A204.1 (cell line): Measurements from ENCODE around the gene SNX30.

ENCODE experiments used
- FAIRE-seq: peaks from 2 replicates; lab custom pipeline; 2012; peaks lifted over from hg19 to GRCh38; lab: Jason Lieb, UNC

SNX30 gene

GRCh38 chr9:112783551-112783954 is 33.0 kb downstream of the SNX30 start:
- FAIRE-seq: no peak

GRCh38 chr9:112784020-112784785 is 33.6 kb downstream of the SNX30 start:
- no peak for FAIRE-seq

DNA sequence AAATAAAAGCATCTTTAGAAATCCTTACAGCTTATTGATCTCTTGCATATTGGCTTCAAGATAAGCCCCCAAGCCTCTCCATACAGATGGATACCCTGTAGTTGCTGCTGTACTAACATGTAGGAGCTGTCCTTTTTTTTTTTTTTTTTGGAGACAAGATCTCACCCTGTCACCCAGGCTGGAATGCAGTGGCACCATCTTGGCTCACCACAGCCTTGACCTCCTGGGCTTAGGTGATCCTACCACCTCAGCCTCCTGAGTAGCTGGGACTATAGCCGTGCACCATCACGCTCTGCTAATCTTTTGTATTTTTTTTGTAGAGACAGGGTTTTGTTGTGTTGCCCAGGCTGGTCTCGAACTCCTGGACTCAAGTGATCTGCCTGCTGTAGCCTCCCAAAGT is 35.4 kb downstream of the SNX30 start:
- no peak for FAIRE-seq

DNA sequence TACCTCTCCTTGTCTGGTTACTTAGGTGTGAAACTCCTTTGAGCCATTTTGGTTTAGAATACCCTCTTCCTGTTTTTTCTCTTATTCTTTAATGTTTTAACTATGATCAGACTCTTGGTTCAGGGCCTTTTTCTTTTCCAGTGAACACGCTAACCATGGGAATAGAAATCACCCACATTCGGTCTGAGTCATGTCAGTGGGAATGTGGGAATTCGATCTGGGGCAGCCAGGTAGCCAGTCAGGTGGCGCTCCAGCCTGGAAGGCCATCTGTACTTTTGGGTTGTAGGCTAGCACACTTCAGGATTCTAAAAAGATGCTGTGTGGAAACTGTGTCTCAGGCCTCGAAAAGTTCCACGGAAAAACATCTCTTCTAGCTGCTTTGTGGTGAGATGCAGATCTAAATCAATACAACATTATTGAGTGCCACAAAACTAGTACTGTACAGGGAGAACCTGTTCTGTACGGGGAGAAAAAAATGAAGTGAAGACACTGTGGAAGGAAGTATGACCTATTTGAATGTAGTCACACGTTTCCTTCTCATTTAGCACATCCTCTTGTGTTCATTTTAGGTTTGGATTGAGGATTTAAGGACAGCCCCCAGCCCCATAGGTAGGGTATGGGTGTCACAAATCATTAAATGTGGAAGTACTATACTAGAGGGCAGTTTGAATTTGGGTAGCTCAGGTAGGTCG is 36.4 kb downstream of the SNX30 start:
- FAIRE-seq: no peak

DNA sequence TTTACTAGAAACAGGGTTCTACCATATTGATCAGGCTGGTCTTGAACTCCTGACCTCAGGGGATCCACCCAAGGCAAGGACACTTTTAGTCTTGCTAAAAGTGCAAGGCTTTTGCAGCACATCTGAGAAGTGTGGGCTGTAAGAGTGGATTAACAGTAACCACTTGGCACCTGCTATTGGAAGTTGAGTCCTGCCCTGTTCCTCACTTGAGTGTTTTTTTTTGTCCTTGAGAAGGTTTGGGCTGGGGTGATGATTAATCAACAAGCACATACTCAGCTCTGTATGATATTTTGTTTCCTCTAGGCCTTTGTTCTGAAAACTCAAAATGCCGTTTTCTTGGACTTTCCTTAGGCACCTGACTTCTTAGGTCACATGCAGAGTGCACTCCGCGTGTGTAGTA is 37.4 kb downstream of the SNX30 start:
- FAIRE-seq: no peak

DNA sequence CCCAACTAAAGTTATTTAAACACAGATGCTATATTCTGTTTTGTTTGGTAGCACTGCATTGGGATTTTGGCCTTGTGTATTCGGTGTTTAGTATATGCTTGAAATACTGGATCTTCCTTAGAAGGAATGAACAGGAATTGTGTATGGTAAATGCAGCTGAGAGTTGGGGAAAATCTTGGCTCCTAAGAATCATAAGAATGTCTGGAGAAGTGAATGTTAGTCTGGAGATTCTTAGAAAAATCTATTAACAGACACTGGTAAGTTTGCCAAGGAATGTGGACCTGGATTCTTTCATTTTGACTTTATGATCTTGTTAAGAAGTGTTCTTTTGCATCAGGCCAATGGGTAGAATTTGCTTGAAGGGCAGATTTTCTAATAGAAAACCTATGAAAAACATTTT is 38.9 kb downstream of the SNX30 start:
- FAIRE-seq: no peak

DNA sequence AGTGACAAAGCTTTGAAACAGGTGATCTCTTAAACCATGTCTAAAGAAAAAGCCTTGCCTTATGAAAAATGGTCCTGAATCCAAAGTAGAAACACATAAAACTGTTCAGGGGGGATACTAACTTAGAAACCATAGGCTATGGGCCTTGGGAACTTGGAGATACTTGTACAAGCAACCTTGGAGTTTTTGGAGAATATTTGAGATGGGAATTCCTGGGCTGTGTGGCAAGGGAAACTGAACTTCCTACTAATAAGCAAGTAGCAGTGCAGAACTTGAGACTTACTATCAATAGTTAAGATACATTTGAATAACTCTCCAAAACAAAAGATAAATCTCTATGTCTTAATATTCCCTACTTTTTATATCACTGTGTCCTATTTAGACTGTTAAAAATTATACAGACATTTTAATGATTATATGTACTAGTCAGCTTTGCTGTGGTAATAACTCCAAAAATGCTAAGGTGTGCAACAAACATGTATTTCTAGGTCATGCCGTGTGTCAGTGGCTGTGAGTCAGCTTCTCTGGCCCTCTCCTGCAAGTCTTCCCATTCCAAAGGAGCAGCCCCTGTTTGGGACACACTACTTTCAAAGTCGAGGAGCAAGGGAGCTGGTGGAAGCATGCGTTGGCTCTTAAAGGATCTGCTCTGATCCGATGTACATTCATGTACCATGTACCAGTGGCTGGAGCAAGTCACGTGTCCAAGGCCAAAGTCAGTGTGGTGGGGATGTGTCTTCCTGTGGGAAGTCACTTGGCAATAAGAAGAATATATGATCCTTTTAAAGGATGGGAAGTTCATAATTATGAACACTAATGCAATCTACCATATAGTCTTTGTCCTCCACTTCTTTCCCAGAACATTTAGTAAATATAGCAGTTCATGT is 39.6 kb downstream of the SNX30 start:
- FAIRE-seq: no peak

DNA sequence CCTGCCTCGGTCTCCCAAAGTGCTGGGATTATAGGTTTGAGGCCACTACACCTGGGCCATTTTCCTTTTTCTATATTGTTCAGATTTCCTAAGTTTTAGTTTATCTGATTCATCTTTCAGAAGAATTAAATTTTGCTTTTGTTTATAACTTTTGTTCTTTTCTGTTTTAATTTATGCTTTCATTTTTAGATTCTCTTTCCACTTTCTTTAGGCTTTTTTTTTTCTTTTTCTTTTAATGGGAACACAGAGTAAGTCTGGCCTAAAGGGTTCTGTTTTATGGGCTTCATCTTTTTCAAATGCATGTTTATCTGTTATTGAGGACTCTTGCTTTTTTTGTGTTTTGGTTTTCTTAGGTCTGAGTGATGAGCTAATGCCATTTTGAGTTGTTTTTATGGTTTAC is 42.1 kb downstream of the SNX30 start:
- FAIRE-seq: no peak

GRCh38 chr9:112793213-112793810 is 42.8 kb downstream of the SNX30 start:
- no peak for FAIRE-seq

- FAIRE-seq: no peak
Observed at GRCh38 chr9:112794731-112795130, 44.2 kb downstream of the SNX30 start.

GRCh38 chr9:112795921-112796320 is 45.4 kb downstream of the SNX30 start:
- no peak for FAIRE-seq

GRCh38 chr9:112796485-112796884 is 45.9 kb downstream of the SNX30 start:
- FAIRE-seq: no peak

DNA sequence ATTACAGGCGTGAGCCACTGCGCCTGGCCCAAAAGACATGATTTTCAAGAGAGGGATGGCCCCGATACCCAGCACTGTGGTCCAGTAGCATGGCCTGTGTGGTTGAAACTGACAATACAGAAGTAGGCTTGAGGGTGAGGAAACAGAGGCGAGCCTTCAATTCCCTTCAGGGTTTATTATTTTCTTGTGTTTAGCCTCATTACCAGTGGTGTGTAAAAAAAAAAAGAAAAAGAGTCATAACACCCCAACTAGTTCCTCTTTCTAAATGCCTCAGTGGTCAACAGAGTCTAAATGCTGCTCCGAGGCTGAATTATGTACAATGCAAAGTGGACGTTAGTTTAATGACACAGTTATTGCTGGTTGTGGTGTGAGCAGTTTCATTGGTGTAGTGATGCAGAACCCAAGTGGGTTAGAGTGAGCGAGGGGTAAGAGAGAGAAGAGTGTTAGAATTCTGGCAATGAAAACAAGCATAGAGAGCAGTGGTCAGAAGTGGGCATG is 58.8 kb downstream of the SNX30 start:
- FAIRE-seq: no peak

- FAIRE-seq: no peak
Observed at GRCh38 chr9:112809906-112810305, 59.3 kb downstream of the SNX30 start.

DNA sequence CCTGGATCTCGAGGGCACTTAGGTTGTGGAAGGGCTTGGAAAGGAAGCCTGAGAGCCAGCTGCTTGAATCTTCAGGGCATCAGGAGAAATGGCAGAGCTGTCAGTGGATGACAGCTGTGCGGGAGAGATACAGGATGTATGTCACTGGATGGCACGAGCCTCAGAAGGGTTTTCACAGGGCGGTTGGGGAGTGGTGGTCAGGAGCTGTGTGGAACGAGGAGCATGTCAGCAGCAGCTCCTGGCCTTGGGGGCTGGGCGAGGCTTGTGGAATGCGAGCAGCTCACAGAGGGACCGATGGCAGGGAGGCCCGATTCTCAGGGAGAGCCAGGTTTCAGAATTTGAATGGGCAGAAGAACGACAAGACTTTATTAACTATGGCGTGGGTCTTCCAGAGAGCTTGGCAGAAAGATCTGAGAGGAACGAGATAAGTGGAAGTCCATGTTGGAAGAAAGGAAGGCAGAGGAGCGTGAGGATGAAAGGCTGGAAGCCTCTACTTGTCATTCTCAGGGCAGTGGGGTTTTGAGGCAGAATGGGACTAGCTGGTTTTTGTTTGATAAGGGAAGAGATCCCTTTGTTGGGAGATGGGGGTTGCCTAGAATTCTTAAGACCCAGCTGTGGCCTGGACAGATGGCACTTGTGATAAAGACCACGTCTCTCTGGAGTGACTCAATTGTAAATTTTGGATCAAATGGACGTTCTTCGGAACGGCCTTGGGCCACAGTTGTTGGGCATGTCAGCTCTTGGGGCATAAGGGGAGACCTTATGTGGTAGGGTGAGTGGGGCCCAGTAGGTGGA is 60.3 kb downstream of the SNX30 start:
- FAIRE-seq: no peak

DNA sequence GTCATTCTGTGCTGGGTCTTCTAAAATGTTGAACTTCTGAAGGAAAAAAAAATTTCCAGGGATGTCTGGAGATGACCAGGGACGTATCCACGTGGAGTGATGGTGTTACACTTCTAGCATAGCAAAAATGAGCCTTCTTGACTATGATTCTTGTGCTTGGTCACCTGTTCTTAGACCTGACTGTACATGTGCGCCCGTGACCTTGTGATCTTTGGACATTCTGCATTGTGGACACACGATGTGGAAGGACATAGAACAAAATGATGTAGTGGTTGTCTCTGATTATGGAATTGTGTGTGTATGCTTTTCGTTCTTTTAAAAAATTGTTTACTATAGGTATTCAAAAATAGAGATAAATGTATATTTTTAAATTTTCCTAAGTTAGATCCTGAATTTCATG is 61.0 kb downstream of the SNX30 start:
- no peak for FAIRE-seq

DNA sequence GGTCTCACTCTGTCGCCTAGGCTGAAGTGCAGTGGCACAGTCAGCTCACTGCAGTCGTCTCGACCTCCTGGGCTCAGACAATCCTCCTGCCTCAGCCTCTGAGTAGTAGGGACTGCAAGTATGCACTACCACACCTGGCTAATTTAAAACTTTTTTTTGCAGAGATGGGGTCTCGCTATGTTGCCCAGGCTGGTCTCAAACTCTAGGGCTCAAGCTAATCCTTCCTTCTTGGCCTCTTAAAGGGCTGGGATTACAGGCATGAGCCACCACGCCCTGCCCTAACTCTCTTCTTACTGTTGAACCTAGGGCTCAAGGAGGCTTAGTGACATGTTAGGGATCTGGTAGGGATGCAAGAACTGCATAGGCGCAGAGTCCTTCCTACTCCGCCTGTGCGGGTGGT is 65.3 kb downstream of the SNX30 start:
- no peak for FAIRE-seq

DNA sequence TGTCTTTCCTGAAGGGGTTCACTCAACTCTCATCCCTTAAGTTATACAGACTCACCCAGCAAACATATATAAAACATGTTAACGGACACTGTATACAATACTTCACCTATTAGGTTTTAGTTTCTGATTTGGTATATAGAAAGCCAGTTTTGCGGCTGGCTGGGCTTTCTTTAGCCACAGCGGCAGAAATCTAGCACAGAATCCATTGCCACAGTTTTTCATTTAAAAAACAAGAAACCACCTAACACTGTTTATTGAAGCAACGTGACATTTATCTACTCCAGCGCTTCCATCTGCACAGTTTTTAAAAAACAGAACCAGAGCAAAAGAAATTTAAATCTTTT is 67.3 kb downstream of the SNX30 start:
- FAIRE-seq: no peak

GRCh38 chr9:112819635-112820496 is 69.3 kb downstream of the SNX30 start:
- FAIRE-seq: peak; percentile 48

- no peak for FAIRE-seq
Observed at GRCh38 chr9:112820881-112821280, 70.3 kb downstream of the SNX30 start.

GRCh38 chr9:112822618-112823017 is 72.1 kb downstream of the SNX30 start:
- FAIRE-seq: no peak
